Measurements from ENCODE around the gene BHLHA9. TPM values are rescaled to one million over a fixed set of nuclear protein-coding genes. Genes with fewer than 3 reads are reported as not detected.

BHLHA9 gene
- total RNA-seq, 2 donors from 2014 or later = not detected

GRCh38 chr17:1298606-1299005 is 28.4 kb downstream of the BHLHA9 start:
- intact Hi-C loops (cut with DNase I) = no loop called here
- H3K27me3 ChIP-seq (replicated peaks; ENCODE audit: insufficient read depth) = no peaks in the 10 kb centered on the region

GRCh38 chr17:1299552-1300370 is 29.5 kb downstream of the BHLHA9 start:
- DNase-seq (ENCODE audit: low spot score) = no peak
- Histone ChIP-seq H3K4me3 (no peak overlapping the region), H3K9me3 (no peaks in the 10 kb centered on the region), H3K4me1 (replicated peaks) (no peaks in the 10 kb centered on the region), H3K27me3 (replicated peaks; ENCODE audit: insufficient read depth) (no peaks in the 10 kb centered on the region), H3K27ac (no peak overlapping the region), H3K36me3 (no peaks in the 10 kb centered on the region)
- intact Hi-C loops (cut with DNase I) = no loop called here
- 84% methylated on average over 22 of the region's 22 CpGs for WGBS
- TF ChIP-seq POLR2A (IDR thresholded peaks at IDR 0.05) (no peak), POLR2AphosphoS5 (IDR thresholded peaks at IDR 0.05) (no peak), CTCF (IDR thresholded peaks at IDR 0.05) (no peak)

More at GRCh38 chr17:1298606-1299005, 28.4 kb downstream of the BHLHA9 start:
- Histone ChIP-seq H3K27ac (no peak overlapping the region), H3K9me3 (no peaks in the 10 kb centered on the region), H3K4me3 (no peak overlapping the region), H3K36me3 (no peaks in the 10 kb centered on the region), H3K4me1 (replicated peaks) (no peaks in the 10 kb centered on the region)
- no peak for TF ChIP-seq POLR2AphosphoS5 (IDR thresholded peaks at IDR 0.05)
- TF ChIP-seq CTCF (IDR thresholded peaks at IDR 0.05) = no peak
- WGBS = 13% methylated on average over 24 of the region's 24 CpGs
- DNase-seq (ENCODE audit: low spot score) = no peak

- TF ChIP-seq CTCF (IDR thresholded peaks at IDR 0.05) (no peak), POLR2AphosphoS5 (IDR thresholded peaks at IDR 0.05) (no peak), POLR2A (IDR thresholded peaks at IDR 0.05) (no peak)
- H3K27me3 ChIP-seq (replicated peaks; ENCODE audit: insufficient read depth) = no peaks in the 10 kb centered on the region
- no peak overlapping the region for H3K27ac ChIP-seq
- no peak overlapping the region for H3K4me3 ChIP-seq
- WGBS = 88% methylated on average over 17 of the region's 17 CpGs
- H3K36me3 ChIP-seq = no peaks in the 10 kb centered on the region
- H3K4me1 ChIP-seq (replicated peaks) = no peaks in the 10 kb centered on the region
- intact Hi-C loops (cut with DNase I) = no loop called here
- no peak for DNase-seq (ENCODE audit: low spot score)
- H3K9me3 ChIP-seq = no peaks in the 10 kb centered on the region
These were observed 30.2 kb downstream of the BHLHA9 start for GRCh38 chr17:1300371-1300905.

GRCh38 chr17:1301546-1301945 is 31.3 kb downstream of the BHLHA9 start:
- H3K27me3 ChIP-seq (replicated peaks; ENCODE audit: insufficient read depth) = no peaks in the 10 kb centered on the region
- WGBS = 78% methylated on average over 14 of the region's 14 CpGs
- no peaks in the 10 kb centered on the region for H3K9me3 ChIP-seq
- H3K27ac ChIP-seq = no peak overlapping the region
- DNase-seq (ENCODE audit: low spot score) = no peak
- H3K4me3 ChIP-seq = no peak overlapping the region
- intact Hi-C loops (cut with DNase I) = no loop called here
- H3K36me3 ChIP-seq = no peaks in the 10 kb centered on the region
- H3K4me1 ChIP-seq (replicated peaks) = no peaks in the 10 kb centered on the region
- TF ChIP-seq CTCF (IDR thresholded peaks at IDR 0.05) (no peak), POLR2AphosphoS5 (IDR thresholded peaks at IDR 0.05) (no peak), POLR2A (IDR thresholded peaks at IDR 0.05) (no peak)

GRCh38 chr17:1302761-1303160 is 32.5 kb downstream of the BHLHA9 start:
- H3K36me3 ChIP-seq = no peaks in the 10 kb centered on the region
- no peaks in the 10 kb centered on the region for H3K9me3 ChIP-seq
- H3K4me1 ChIP-seq (replicated peaks) = no peaks in the 10 kb centered on the region
- DNase-seq (ENCODE audit: low spot score) = no peak
- TF ChIP-seq POLR2A (IDR thresholded peaks at IDR 0.05) (no peak), CTCF (IDR thresholded peaks at IDR 0.05) (no peak), POLR2AphosphoS5 (IDR thresholded peaks at IDR 0.05) (no peak)
- no peak overlapping the region for H3K27ac ChIP-seq
- H3K4me3 ChIP-seq = no peak overlapping the region
- intact Hi-C loops (cut with DNase I) = no loop called here
- H3K27me3 ChIP-seq (replicated peaks; ENCODE audit: insufficient read depth) = no peaks in the 10 kb centered on the region
- 84% methylated on average over 18 of the region's 18 CpGs for WGBS
